OCI-LY7 (cell line): ENCODE results near the gene SMIM26.
"Not testable (repeated sequence)": the region's sequence is repeated elsewhere in the genome, so short reads cannot be mapped to it uniquely, and the experiment has no call there.

Experiments
- CTCF ChIP-seq: fragments of 200-600 bp; sonication (generic); conservative IDR thresholded peaks from 2 replicates; pipeline ENCODE4 v1.5.1; 2014; ENCODE audit warnings: mild to moderate bottlenecking, antibody characterized with exemption, low read length, moderate library complexity, mixed read lengths
- EZH2phosphoT487 ChIP-seq: fragments of 200-600 bp; sonication (generic); IDR thresholded peaks from 2 replicates; pipeline ENCODE4 v1.6.1; 2018; ENCODE audit warnings: low read depth, borderline replicate concordance, mild to moderate bottlenecking, mixed run types, antibody characterized with exemption, low read length, moderate library complexity, mixed read lengths

GRCh38 chr20:18522066-18522465 is 45.2 kb upstream of the SMIM26 start:
- TF ChIP-seq EZH2phosphoT487, CTCF: not testable (repeated sequence)
